Cardiac septum (tissue), 1 donor: ENCODE data around the gene TAS2R7. TPM values are rescaled to one million over a fixed set of nuclear protein-coding genes. Genes with fewer than 3 reads are reported as not detected.
"Not testable (repeated sequence)": the region's sequence is repeated elsewhere in the genome, so short reads cannot be mapped to it uniquely, and the experiment has no call there.

Experiments used
- DNase-seq: peaks from one replicate; pipeline ENCODE4 v3.0.0-alpha.2; 2020; ENCODE audit warnings: low spot score
- intact Hi-C: fragments of 100-400 bp; cut with DNase I; formaldehyde crosslinking; loops from one replicate; pipeline ENCODE4 v1.14.0; 2022
- long read RNA-seq: library from polyadenylated mRNA; unstranded; transcript quantifications from one replicate; pipeline ENCODE4 v2.0.0, GENCODE V29; 2021
- total RNA-seq: library from RNA; stranded (reverse); fragmentation: NEBNext Ultra II Directional; extraction: Animal tissue kit (Norgen Biotek cat#: 25700); gene quantifications from one replicate; pipeline ENCODE4 v1.2.1, GENCODE V29; 2021
- donor health status: DM: no; HTN: no; CAD: no.

The TAS2R7 gene, protein sequence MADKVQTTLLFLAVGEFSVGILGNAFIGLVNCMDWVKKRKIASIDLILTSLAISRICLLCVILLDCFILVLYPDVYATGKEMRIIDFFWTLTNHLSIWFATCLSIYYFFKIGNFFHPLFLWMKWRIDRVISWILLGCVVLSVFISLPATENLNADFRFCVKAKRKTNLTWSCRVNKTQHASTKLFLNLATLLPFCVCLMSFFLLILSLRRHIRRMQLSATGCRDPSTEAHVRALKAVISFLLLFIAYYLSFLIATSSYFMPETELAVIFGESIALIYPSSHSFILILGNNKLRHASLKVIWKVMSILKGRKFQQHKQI
- not detected for total RNA-seq
- long read RNA-seq = 0 reads

DNA sequence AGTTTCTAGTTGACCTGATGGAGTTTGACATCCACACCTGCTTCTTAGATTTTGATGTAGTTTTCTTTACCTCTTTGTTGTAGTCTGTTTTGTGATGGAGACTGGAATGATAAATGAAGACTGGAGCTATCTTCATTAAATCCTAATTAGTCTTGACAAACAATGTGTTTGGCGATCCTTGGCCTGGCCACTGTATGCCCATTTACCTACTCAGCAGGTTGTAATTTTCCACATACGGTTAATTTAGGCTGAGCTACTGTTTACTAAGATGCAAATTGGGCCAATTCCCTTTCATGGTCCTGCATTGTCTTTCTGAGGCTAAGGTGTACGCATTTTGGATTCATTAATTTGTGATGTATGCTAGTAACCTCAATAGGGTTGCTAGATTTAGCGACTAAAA lies at the start of gene TAS2R7:
Gene TAS2R7, minus strand, starts transcription at position 41 of the 400 bp plus-strand sequence. CDS start 57 bp downstream, outside the sequence.
- no peak for DNase-seq
- intact Hi-C loops = no loop called here

DNA sequence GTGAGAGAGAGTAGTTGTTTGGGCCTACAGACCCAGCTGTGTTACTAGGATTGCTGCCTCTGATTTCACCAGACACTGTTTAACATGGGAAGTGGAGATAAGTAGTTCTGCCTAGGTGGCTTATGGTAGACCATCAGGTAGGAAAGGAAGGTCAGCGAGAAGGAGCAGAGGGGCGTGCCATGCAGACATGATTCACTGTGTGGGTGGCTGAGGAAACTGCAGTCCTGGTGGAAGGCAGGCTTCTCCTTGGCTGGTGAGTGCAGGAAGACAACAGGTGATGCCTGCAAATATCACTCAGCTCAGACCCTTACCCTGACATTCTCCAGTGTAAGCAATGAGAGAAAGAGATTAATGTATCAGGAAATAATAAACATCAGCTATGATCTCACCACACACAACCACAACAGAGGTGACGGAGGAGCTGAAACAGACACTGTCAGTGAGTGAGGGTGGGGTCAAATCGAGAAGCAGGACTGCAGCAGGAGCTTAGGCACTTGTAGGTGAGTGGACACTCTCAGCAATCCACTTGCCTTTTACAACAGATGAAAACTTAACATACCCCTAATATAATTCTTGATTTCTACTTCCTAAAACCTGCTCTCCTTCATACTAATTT lies 48.9 kb upstream of the TAS2R7 start:
- no peak for DNase-seq
- intact Hi-C loops = no loop called here

DNA sequence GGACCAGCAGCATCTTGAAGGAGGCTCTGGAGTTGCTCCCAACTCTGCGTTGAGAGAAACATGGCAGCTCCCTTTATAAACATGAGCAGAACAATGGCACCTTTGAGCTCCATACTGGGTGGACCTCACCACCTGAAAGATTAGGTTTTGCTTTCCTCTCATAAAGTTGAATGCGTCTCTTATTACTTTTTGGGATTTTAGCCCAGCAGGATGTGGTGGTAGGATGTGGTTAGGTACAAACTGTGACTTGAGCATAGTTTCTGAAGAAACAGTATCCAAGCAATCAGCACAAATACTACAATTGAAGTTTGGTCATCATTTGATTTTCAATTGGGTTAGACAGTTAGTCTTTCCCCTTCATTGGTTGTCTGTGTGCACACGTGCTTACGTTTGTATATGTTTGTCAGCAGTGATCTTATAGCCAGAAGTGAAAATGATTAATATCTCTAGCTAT lies 47.0 kb upstream of the TAS2R7 start, which contains the start of gene PRR4:
Gene PRR4, minus strand, starts transcription at position 51 of the 454 bp plus-strand sequence. Its CDS starts 38 bp downstream, at position 13.
- intact Hi-C loops = no loop called here
- DNase-seq = no peak

GRCh38 chr12:10847744-10848143 lies 45.3 kb upstream of the TAS2R7 start:
- intact Hi-C loops = no loop called here
- no peak for DNase-seq

DNA sequence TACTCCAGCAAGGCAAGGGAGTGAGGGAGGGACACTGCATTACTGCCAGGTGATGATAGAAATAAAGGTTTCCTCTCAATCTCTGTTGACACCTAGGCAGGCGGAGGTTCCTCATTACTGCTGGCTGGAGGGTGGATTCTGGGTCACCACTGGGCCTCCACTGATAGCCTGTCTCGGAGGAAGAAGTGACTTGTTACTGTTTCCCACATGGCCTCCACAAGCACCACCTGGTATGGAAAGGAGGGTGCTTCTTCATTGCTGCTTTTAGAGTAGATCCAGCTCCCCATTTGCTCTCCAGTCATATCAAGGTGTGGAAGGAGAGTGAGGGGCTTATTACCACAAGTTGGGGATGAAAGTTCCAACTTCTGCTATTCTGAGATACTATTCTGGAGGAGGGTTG lies 40.4 kb upstream of the TAS2R7 start:
- intact Hi-C loops = no loop called here
- no peak for DNase-seq

DNA sequence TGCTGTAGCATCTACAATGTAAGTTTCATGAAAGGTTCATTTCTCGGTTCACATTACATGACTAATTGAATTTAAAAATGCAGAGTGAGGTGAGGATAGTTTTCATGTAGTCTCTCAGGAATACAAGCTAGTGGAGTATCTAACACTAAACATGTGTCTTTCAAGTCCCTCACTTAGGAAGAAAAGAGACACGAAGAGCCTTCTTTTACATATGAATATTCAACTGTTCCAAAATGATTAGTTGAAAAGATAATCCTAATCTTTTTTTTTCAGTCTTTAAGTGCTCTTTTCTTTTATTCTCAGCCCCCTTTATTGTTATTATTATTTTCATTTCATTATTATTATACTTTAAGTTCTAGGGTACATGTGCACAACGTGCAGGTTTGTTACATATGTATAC lies 36.0 kb upstream of the TAS2R7 start:
- DNase-seq = no peak
- intact Hi-C loops = no loop called here

DNA sequence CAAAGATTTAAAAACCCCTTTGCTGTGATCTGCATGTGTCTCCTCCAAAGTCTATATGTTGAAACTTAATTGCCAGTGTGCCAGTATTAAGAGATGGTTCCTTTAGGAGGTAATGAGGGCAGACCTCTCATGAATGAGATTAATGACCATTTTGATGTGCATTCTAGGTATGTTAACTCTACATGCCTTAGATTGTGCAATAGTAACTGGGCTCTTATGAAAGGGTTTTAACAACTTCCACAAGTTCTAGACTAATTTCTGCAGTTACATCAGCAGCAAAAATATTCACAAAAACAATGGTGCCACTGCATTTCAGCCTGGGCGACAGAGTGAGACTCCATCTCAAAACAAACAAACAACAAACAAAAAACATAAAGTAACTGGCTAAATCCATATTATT lies 27.6 kb upstream of the TAS2R7 start:
- intact Hi-C loops = loop anchor here (10.0 kb wide), 1 partner anchor 115 kb away; no protein-coding TSS in a partner anchor
- no peak for DNase-seq

DNA sequence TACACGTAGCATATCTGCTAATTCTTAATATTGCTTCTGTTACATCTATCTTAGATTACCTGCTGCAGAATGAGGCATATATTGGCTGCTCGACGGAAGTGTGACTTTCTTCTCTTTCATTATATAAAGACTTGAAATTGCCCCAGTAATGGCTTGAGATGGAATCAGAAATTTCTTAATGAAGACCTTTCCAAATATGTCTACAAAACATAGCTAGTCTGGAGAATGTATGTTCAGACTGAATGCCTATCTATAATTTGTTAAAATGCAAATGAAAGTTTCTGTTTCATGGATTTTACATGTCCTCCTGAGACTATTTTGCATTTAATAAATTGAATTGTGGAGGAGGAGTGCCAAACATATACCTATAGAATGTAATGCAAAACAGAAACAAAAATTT lies 23.8 kb upstream of the TAS2R7 start, which contains the start of gene TAS2R10:
Gene TAS2R10, minus strand, starts transcription at position 101 of the 400 bp plus-strand sequence. Its CDS starts 89 bp downstream, at position 12.
- no peak for DNase-seq
- intact Hi-C loops = loop anchor here (10.0 kb wide), 1 partner anchor 119 kb away; no protein-coding TSS in a partner anchor

DNA sequence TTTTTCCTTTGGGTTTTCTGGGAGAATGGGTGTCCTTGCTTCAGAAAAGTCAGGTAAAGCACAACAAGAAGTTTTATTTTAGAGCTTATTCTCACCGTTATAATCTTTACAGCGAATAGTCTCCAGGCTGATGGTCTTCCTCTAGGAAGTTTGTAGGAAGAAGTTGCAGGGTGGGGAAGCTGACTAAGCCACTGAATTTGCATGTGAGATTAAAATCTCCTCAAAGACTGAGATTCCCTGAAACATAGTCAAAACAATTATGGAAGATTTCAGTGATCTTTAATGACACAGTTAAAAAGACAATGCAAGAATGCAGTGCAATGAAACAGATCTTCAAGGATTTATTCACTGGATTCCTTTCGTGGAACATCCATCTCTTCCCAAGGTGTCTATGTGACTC lies 22.5 kb upstream of the TAS2R7 start:
- intact Hi-C loops = loop anchor here (10.0 kb wide), 1 partner anchor 120 kb away; no protein-coding TSS in a partner anchor
- no peak for DNase-seq

DNA sequence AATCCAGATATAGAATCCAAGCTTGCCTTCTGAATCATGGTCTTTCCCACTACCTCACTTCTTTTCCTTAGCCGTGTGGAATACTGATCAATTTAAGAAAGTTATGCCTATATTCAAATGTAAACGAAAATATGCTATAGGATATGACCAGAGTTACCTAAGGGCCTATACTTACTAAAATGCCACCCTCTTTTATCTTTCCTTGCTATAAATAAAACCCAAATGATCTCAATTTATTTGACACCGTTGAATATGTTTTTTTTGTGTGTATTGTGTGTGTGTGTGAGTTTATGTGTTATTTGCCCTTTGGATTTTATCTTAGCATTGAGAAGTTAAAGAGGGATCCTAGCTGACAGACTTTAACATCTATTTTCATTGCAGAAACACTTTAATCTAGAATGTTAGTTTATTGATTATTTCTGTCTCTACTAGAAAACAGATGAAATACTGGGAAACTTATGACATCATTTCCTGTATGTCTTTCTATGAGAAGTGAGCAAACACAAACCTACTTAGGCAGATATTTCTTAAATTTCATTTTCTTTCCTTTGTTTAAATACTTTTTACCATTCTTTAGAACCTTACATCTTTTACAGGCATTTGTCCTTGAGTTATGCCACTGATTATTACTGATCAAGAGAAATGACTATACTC lies 9.6 kb upstream of the TAS2R7 start:
- intact Hi-C loops = no loop called here
- DNase-seq = no peak

DNA sequence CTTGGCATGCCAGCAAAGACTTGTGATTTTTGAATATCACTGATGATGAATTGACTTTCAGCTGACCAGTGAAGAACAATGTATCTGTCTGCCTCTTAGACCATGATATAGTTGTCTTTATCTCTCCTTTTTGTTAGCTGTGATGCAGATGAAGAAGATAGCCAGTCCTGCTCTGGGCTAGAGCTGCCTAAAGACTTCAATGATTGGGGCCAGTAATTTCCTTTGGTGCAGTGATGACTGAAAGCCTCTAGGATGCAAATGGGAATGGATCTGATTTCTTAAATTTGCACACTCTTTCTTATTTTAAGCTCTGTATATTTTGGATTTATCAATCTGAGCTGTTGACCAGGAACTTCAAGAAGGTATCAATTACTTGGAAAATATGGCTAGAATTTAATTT lies 7.6 kb upstream of the TAS2R7 start, which contains the start of gene TAS2R9:
Gene TAS2R9, minus strand, starts transcription at position 101 of the 400 bp plus-strand sequence. Its CDS starts 93 bp downstream, at position 8.
- no peak for DNase-seq
- intact Hi-C loops = no loop called here

GRCh38 chr12:10807186-10807585 lies 4.8 kb upstream of the TAS2R7 start, which contains the start of gene TAS2R8:
TSS of gene TAS2R8 (minus strand) at chr12:10807286. CDS start at chr12:10806980, 306 bp downstream.
- intact Hi-C loops = no loop called here
- DNase-seq = no peak

GRCh38 chr12:10801741-10802140 lies 686 bp downstream of the TAS2R7 start:
- intact Hi-C loops = no loop called here
- DNase-seq = no peak

- intact Hi-C loops = no loop called here
- DNase-seq = no peak
These were observed 8.2 kb downstream of the TAS2R7 start for GRCh38 chr12:10794222-10794621.

- intact Hi-C loops, DNase-seq: not testable (repeated sequence)
These were observed 10.7 kb downstream of the TAS2R7 start for GRCh38 chr12:10791769-10792168.

- intact Hi-C loops = no loop called here
- no peak for DNase-seq
These were observed 19.2 kb downstream of the TAS2R7 start for GRCh38 chr12:10783252-10783651.

GRCh38 chr12:10779103-10779502 lies 23.3 kb downstream of the TAS2R7 start:
- no peak for DNase-seq
- intact Hi-C loops = no loop called here

GRCh38 chr12:10771132-10771733 lies 31.2 kb downstream of the TAS2R7 start:
- intact Hi-C loops = loop anchor here (2.0 kb wide), 2 partner anchors 428 to 716 kb away; no protein-coding TSS in a partner anchor
- DNase-seq = no peak

DNA sequence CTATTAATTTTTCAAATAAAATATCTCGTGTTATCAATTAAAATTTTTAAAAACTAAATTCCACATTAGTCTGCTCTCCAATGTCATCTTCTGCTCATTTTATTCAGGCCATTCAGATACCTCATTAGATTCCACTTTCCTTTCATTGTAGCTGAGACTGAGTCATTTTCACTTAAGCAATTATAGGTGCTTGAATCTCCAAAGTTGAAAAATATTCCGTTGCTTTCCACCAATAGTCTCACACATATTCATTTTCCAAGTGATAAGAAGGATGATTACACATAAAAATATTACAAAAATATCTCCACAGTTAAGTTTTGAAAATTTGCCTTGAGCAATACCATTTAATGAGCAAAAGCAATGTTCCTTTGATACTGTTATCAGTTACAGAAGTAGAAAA lies 42.8 kb downstream of the TAS2R7 start:
- intact Hi-C loops = no loop called here
- no peak for DNase-seq

DNA sequence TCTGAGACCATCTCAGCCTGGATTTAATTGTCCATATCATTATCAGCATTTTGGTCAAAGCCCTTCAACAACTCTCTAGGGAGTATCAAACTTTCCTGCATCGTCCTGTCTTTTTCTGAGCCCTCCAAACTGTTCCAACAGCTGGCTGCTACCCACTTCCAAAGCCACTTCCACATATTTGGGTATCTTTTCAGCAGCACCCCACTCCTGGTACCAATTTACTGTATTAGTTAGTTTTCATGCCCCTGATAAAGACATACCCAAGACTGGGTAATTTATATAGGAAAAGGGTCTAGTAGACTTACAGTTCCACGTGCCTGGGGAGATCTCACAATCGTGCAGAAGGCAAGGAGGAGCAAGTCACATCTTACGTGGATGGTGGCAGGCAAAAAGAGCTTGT lies 46.2 kb downstream of the TAS2R7 start:
- intact Hi-C loops = no loop called here
- no peak for DNase-seq
